ENCODE measurements around the gene TELO2. TPM values are rescaled to one million over a fixed set of nuclear protein-coding genes. Genes with fewer than 3 reads are reported as not detected.

The TELO2 gene
- total RNA-seq, 1 donor from 2014 or later = 11.7 TPM

- no peak for DNase-seq
Measured at GRCh38 chr16:1537138-1537577, 44.0 kb downstream of the TELO2 start.

GRCh38 chr16:1537763-1538289 is 44.7 kb downstream of the TELO2 start:
- no peak for DNase-seq

- DNase-seq = no peak
Measured at GRCh38 chr16:1538804-1539520, 45.8 kb downstream of the TELO2 start.

GRCh38 chr16:1539720-1540555 is 46.8 kb downstream of the TELO2 start:
- no peak for DNase-seq

- no peak for DNase-seq
Measured at GRCh38 chr16:1540556-1540855, 47.3 kb downstream of the TELO2 start.

GRCh38 chr16:1541293-1542165 is 48.4 kb downstream of the TELO2 start:
- DNase-seq = no peak

- DNase-seq = no peak
Measured at GRCh38 chr16:1542166-1542500, 49.0 kb downstream of the TELO2 start.

GRCh38 chr16:1542533-1542932 is 49.4 kb downstream of the TELO2 start:
- no peak for DNase-seq

- no peak for DNase-seq
Measured at GRCh38 chr16:1543085-1543896, 50.1 kb downstream of the TELO2 start.

- DNase-seq = no peak
Measured at GRCh38 chr16:1545044-1546040, 52.2 kb downstream of the TELO2 start.

- DNase-seq = no peak
Measured at GRCh38 chr16:1546430-1546829, 53.3 kb downstream of the TELO2 start.

- no peak for DNase-seq
Measured at GRCh38 chr16:1548233-1548632, 55.1 kb downstream of the TELO2 start.

- DNase-seq = no peak
Measured at GRCh38 chr16:1548727-1549126, 55.6 kb downstream of the TELO2 start.

- DNase-seq = no peak
Measured at GRCh38 chr16:1550069-1550468, 56.9 kb downstream of the TELO2 start.

- DNase-seq = no peak
Measured at GRCh38 chr16:1550696-1551095, 57.5 kb downstream of the TELO2 start.

GRCh38 chr16:1551166-1551565 is 58.0 kb downstream of the TELO2 start:
- DNase-seq = no peak

GRCh38 chr16:1552129-1552528 is 59.0 kb downstream of the TELO2 start:
- DNase-seq = no peak

GRCh38 chr16:1553946-1554825 is 61.0 kb downstream of the TELO2 start:
- DNase-seq = no peak

- no peak for DNase-seq
Measured at GRCh38 chr16:1554826-1555445, 61.8 kb downstream of the TELO2 start.
